Measurements from ENCODE around the gene NHSL2.

GRCh38 chrX:71919431-71919830 lies 8.8 kb downstream of the NHSL2 start:
- no peak for TF ChIP-seq CTCF (IDR thresholded peaks at IDR 0.05)
- no peak for TF ChIP-seq POLR2A (IDR thresholded peaks at IDR 0.05)

All from thyroid gland (tissue), 4 donors.